ENCODE results near the gene NKX2-4.
"Not testable (repeated sequence)": the region's sequence is repeated elsewhere in the genome, so short reads cannot be mapped to it uniquely, and the experiment has no call there.

NKX2-4 gene

DNA sequence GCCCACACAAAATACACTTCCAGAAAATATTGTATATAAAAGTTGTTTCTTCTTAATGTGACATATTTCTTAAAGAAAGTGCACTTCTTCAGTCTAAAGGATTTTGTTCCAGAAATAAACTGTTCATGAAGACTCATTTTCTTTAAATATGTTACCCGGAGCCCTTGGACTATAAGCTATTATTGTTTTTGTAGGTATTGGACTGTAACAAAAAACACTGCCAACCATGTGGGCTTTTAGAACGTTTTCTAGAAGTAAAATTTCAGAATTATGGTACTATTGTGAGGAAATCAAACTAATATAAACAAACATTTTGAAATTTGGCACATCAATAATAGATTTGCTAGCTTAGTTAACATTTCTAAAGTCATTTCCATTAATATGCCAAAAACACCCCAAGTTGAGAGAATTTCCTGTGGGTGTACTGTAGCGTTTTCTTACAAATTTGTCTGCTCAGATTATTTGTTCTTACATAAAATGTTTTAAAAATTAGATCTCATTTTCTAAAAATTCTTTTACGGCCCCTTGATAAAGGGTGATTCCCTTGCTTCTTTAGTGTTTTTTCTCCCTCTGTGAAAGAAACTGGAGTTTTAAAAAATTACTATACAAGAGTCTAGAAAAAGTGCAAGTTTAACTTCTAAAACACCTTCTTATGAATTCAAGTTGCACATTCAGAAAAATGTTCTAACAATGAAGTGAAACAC lies 3.4 kb downstream of the NKX2-4 start:
- no peak for DNase-seq

DNA sequence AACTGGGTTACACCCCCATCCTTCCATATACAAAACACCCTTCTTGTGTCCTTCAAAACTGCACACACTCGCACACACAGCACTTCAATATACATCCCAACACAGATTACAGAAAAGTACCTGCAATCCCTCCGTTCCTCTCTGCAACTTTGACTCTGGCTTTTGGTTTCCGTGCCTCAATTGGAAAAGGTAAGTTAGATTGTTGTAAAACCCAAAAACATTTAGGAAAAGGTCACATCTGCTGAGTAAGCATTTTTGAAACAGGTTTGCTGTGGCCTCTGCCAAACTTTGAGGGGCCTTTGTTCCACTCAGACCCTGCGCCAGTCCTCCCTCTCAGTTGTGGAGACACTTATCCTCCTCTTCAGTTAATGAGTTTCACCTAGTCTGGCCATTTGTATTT lies 4.2 kb downstream of the NKX2-4 start:
- no peak for DNase-seq

DNA sequence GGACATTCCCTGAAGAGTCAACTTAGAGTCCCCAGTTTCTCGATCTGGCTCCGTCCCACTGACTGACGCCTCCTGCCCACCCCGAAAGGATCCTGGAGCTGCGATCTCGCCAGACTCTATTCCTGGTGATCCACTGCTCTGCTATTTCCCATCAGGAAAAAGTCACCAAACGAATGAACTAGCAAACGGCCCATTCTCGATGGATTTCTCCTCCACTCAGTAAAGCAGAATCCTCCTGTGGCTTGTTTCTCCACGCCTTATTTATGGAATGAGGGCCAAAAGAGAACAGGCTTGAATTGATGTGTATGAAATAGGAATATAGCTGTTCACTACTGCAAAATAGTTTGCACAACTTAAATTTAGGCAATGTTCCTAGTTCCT lies 5.4 kb downstream of the NKX2-4 start:
- DNase-seq: no peak

- DNase-seq: no peak
Observed at GRCh38 chr20:21391185-21391971, 5.9 kb downstream of the NKX2-4 start.

DNA sequence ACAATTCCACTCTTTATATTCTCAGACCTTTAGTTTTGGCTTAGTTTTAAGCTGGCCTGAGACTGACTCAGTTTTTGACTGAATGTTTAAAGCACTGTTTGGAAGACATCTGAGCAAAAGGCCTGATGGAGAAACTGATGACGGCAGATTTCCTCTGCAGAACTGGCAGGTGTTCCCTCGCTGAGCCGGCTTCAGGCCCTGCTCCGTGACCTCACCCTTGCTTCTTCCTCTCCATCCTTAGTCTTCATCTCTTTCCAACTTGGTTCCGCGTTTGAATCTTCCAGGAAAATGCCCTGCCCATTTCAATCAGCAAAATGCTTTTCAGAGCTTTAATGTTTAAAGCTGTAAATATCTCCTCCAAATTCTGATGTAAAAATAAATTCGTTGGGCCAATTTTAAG lies 6.6 kb downstream of the NKX2-4 start:
- DNase-seq: no peak

GRCh38 chr20:21389368-21389767 lies 8.0 kb downstream of the NKX2-4 start:
- no peak for DNase-seq

DNA sequence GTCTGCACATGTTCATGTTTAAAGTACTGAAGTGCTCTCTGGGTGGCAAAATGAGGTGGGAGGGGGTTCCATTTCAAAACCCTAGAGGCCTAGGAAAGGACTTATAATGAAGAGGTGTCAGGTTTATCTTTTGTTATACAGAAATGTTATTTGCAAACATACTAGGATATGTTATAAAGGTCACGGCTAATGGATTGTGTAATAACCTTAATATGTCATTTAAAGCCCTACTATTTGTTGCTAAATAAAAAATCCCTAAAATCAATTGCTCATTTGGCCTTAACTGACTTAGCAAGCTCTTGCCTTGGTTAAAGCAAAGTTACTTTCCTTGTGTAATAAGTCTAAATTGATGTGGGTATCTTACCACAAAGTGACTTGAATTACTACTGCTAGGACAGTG lies 8.8 kb downstream of the NKX2-4 start:
- DNase-seq: no peak

DNA sequence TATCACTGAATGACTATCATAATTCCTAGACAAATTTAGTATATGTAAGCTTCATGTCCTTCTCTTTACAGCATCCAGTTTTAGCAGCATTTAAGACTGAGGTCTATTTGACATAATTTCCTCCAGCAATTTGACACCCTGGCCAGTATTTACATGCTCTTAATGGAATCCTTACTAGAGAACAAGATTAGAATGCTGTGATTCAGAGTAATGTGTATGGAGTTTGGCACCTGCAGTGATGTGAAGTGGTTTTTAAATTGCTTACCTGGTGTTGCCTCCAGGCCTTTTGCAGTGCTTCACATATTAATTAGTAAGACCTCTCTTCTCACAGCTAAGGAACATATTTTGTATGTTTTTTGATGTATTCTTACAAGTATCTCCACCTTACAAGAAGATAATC lies 9.8 kb downstream of the NKX2-4 start:
- no peak for DNase-seq

DNA sequence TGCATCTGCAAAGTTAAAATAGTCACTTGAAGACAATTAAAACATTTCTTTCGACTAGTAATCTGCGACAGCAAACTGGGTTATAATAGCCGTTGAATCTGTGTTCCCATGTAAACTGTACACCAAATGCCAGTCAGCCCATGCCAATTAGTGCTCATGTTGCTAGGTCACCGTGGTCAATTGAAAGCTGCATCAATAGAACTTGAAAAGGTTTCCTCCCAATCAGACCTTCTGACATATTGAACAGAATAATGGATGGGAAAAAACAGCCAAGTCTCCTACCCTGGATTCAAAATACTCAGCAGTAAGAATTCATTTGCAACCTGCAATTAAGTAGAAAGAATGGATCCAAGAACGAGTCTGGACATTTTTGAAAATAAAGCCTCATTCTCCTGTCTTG lies 11.2 kb downstream of the NKX2-4 start:
- no peak for DNase-seq

GRCh38 chr20:21384308-21384892 lies 12.9 kb downstream of the NKX2-4 start:
- DNase-seq: no peak

- no peak for DNase-seq
Observed at GRCh38 chr20:21381619-21382018, 15.7 kb downstream of the NKX2-4 start.

DNA sequence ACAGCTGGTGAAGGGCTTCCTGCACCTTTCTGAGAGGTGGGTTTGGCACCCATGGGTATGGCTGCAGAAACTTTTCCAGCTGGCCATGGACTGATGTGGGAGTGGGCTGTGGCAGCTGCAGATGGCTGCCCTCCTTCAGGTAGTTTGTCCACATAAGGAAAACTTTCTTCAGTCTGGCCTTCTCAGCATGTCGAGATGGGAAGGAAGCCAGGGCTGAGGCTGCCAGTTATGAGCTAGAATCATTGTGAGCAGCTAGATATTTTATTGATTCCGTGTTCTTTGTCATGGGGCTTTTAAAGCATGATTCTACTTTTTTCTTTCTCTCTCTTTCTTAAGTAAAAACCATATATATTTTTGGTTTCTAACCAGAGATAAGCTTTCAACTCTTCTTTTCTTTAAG lies 16.6 kb downstream of the NKX2-4 start:
- no peak for DNase-seq

DNA sequence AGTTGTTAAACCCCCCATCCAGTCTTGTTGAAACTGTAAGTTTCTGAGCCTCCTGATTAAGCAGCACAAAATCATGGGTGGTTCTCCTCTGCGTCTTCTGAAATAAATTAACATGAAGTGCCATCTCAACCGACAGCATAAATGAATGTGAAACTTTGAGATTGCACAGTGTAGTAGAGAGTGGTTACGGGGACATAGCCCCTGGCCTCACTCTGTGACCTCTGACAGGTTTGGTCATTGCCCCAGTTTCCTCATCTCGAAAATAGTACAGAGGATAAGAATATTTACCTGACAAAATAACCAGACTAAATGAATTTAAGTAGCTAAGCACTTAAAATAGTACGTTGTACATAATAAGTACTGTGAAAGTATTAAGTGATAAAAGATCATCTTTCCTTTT lies 19.1 kb downstream of the NKX2-4 start:
- no peak for DNase-seq

DNA sequence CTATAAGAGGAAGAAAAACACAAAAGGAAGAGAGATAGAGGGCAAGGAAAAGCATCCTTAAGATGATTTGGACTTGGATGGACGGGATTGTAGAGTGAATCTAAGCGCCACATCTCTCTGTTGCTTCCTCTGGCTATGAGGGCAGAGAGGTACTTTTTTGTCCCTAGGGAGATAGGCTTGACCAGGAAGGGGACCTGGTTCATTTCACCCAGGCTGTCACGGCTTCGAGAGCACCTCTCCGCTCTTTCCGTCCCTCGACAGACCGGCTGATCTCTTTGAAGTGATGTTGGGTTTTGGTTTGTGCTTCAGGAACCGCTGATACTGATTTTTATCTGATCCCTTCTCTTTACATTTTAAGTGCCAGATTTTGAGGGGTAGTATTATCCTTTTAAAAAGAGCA lies 19.6 kb downstream of the NKX2-4 start:
- no peak for DNase-seq

GRCh38 chr20:21376626-21377025 lies 20.7 kb downstream of the NKX2-4 start:
- no peak for DNase-seq

DNA sequence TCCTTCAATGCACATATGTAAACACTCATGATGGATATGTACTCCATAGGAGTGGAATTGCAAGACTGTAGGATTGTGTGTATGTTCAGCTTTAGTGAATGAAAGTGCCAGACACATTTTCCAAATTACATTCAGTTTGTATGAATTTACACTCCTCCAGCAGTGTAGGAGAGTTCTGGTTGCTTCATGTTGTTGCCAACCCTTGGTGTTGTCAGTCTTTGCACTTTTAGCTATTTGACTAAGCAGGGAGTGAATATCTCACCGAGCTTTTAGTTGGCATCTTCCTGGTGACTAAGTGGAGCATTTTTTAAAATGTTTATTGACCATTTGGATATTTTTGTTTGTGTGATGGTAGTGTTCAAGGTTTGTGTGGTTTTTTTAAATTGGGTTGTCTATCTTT lies 23.9 kb downstream of the NKX2-4 start:
- DNase-seq: no peak

DNA sequence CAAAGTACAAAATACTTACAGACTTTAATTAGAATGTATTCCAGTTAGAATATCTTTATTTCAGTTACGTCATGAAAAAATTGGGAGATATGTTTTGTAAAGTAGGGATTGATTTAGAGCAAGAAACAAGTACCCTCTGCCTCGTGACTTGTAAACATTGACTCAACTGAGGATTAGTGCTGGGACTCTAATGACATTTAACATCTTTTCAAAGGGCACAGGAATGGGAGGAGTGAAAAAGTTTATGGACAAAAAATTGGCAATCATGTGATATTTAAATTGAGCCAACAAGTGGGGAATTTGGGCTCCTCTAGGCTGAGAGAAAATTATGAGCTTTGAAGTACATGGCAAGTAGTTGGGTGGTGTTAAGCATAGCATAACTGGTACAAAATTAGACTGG lies 25.3 kb downstream of the NKX2-4 start:
- DNase-seq: no peak

DNA sequence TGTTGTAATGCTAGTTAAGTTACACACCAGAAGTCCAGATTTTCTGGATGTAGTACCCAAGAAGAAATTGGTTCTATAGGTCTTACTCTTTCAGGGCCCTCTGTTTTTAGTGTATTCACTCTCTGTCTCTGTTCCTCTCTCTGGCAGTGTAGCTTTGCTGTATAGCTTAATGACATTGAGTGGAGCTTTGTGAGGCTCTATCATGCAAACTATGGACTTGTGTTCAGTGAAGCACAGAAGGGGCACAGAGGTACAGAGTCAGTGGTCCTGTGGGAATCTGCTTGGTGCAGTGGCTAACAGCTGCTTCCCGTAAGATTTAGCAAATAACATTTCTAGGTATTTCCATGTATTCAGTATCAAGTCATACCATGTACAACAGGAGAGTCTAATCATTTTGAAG lies 26.1 kb downstream of the NKX2-4 start:
- no peak for DNase-seq

DNA sequence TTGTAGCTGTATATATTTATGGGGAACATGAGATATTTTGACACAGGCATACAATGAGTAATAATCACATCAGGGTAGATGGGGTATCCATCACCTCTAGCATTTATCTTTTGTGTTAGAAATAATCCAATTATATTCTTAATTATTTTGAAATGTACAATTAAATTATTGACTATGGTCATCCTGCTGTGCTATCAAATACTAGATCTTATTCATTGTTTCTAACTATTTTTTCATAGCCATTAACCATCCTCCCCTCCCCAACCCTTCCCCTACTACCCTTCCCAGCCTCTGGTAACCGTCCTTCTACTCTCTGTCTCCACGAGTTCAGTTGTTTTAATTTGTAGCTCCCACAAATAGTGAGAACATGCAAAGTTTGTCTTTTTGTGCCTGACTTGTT lies 28.5 kb downstream of the NKX2-4 start:
- DNase-seq: no peak

DNA sequence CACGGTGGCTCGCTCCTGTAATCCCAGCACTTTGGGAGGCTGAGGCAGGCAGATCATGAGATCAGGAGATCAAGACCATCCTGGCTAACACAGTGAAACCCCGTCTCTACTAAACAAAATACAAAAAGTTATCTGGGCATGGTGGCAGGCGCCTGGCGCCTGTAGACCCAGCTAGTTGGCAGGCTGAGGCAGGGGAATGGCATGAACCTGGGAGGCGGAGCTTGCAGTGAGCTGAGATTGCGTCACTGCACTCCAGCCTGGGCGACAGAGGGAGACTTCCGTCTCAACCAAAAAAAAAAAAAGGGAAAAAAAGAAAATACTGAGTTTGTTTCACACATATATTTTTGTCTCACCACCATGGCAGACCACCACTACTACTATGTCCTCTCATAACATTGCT lies 31.1 kb downstream of the NKX2-4 start:
- DNase-seq: not testable (repeated sequence)

DNA sequence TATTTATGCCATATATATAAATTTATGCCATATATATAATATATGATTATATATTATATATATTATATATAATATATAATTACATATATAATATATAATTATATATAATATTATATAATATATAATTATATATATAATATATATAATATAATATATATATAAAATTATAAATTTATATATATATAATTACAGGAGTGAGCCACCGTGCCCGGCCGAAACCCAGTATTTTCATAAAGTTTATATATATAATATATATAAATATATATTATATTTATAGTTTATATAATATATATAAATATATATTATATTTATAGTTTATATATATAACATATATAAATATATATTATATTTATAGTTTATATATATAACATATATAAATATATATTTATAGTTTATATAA lies 31.6 kb downstream of the NKX2-4 start:
- no peak for DNase-seq

- no peak for DNase-seq
Observed at GRCh38 chr20:21364413-21364812, 32.9 kb downstream of the NKX2-4 start.

- peak; percentile 39 for DNase-seq
Observed at GRCh38 chr20:21361266-21361665, 36.1 kb downstream of the NKX2-4 start.

GRCh38 chr20:21360705-21361104 lies 36.6 kb downstream of the NKX2-4 start:
- no peak for DNase-seq

Data from hematopoietic multipotent progenitor cell treated with erythropoietin and hydrocortisone succinate and interleukin-3 and kit ligand, for 6 days (in vitro differentiated cells).